Tibial nerve (tissue), 4 donors: ENCODE data around the gene PRSS12. TPM values are rescaled to one million over a fixed set of nuclear protein-coding genes. Genes with fewer than 3 reads are reported as not detected.
"Not testable (repeated sequence)": the region's sequence is repeated elsewhere in the genome, so short reads cannot be mapped to it uniquely, and the experiment has no call there.

Experiments
- DNase-seq, 2 donors: peaks; one replicate each; pipeline ENCODE4 v3.0.0-alpha.2; 2019; ENCODE audit warnings: low spot score in 2 of 2
- H3K27ac ChIP-seq, 4 donors: fragments of 200-600 bp; sonication (generic) in 3 of 4; one replicate each; pipeline ENCODE4 v1.5.1; 2017 to 2019; ENCODE audit warnings: mild to moderate bottlenecking in 1 of 4
- H3K27me3 ChIP-seq, 2 donors: fragments of 200-600 bp; sonication (generic) in 1 of 2; one replicate each; pipeline versions ENCODE4 v1.5.1 to v1.6.0; 2017 to 2019
- H3K36me3 ChIP-seq, 3 donors: fragments of 200-600 bp; sonication (generic); one replicate each; pipeline ENCODE4 v1.5.1; 2018 to 2019
- H3K4me1 ChIP-seq, 4 donors: fragments of 200-600 bp; sonication (generic) in 3 of 4; one replicate each; pipeline ENCODE4 v1.5.1; 2017 to 2019
- H3K4me3 ChIP-seq, 4 donors: fragments of 200-600 bp; sonication (generic) in 3 of 4; one replicate each; pipeline ENCODE4 v1.5.1; 2017 to 2019; ENCODE audit warnings: mild to moderate bottlenecking in 1 of 4, moderate library complexity in 1 of 4
- H3K9me3 ChIP-seq, 4 donors: fragments of 200-600 bp; sonication (generic) in 3 of 4; one replicate each; pipeline ENCODE4 v1.5.1; 2017 to 2019
- EP300 ChIP-seq, 2 donors: sonication (generic); formaldehyde crosslinking; IDR thresholded peaks; one replicate each; pipeline ENCODE4 v1.6.1; 2017; ENCODE audit warnings: antibody characterized with exemption in 2 of 2, mild to moderate bottlenecking in 1 of 2
- POLR2A ChIP-seq, 2 donors: fragments of 450-650 bp; IDR thresholded peaks; one replicate each; pipeline ENCODE4 v1.6.1; 2017; ENCODE audit warnings: antibody characterized with exemption in 2 of 2, mild to moderate bottlenecking in 2 of 2, moderate library complexity in 2 of 2
- WGBS, 2 donors: methylation state at CpG; one replicate each; pipeline ENCODE4 v1.1.5; 2018; 5-methylcytosine and 5-hydroxymethylcytosine counted together
- total RNA-seq, 4 donors: library from RNA; depleted of rRNA; stranded (reverse); fragments of >200 nt; gene quantifications; one replicate each; pipeline ENCODE4 v1.1.0, GENCODE V29; 2016
- TF ChIP-seq, protein P1 (sequence below), 5 experiments: fragments of 200-600 bp in 3 of 5; fragments of 450-650 bp in 2 of 5; sonication (generic) in 3 of 5; IDR thresholded peaks; one replicate each; pipeline ENCODE4 v1.5.1; 2016 to 2019; ENCODE audit warnings: antibody characterized with exemption in 5 of 5, mild to moderate bottlenecking in 3 of 5, moderate library complexity in 2 of 5

PRSS12 gene
- total RNA-seq, 4 donors from 2014 or later: under 0.01 to 0.90 (median 0.21) TPM; not detected in 1

DNA sequence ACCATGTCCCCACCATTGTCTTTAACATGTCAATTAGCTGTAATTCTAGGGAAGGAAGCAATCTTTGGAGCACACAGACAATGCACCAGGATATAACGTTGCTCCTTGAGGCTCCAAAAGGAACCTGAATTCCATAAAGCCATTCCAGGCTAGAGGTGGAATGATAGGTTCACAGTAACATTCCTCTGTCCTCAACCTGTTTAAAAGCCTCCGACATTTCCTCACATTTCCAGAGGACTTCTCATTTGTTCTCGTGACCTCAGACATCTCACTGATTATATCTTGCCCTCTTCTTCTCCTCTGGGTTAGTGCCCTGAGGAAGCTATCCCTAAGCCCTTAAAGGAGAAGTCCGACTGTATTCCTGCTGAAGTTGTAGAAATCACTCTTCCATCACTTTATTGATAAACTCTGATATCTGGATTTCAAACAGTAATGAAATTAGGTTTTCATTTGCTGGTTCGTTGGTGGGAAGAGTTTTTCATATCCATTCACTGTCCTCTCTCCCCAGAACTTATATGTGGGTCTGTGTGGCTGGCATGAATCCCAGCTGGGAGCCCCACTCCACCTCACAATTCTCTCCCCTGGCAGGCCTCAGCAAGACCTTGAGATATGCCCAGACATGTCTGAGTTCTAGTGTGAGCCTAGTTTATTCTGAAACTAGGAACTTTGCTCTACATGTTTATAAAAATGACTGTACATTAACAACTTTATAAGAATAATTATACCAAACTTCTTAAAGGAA, 44.2 kb upstream of the PRSS12 start:
- no peaks in the 10 kb centered on the region for H3K9me3 ChIP-seq
- no peaks in the 10 kb centered on the region for H3K4me1 ChIP-seq
- no peaks in the 10 kb centered on the region for H3K36me3 ChIP-seq
- H3K27me3 ChIP-seq: no peaks in the 10 kb centered on the region
- H3K27ac ChIP-seq: no peak overlapping the region
- no peak overlapping the region for H3K4me3 ChIP-seq
- no peak for DNase-seq
- WGBS, 2 donors: 68 to 76% methylated on average over 5 of the region's 5 CpGs
- TF ChIP-seq, protein P1, sequence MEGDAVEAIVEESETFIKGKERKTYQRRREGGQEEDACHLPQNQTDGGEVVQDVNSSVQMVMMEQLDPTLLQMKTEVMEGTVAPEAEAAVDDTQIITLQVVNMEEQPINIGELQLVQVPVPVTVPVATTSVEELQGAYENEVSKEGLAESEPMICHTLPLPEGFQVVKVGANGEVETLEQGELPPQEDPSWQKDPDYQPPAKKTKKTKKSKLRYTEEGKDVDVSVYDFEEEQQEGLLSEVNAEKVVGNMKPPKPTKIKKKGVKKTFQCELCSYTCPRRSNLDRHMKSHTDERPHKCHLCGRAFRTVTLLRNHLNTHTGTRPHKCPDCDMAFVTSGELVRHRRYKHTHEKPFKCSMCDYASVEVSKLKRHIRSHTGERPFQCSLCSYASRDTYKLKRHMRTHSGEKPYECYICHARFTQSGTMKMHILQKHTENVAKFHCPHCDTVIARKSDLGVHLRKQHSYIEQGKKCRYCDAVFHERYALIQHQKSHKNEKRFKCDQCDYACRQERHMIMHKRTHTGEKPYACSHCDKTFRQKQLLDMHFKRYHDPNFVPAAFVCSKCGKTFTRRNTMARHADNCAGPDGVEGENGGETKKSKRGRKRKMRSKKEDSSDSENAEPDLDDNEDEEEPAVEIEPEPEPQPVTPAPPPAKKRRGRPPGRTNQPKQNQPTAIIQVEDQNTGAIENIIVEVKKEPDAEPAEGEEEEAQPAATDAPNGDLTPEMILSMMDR (IDR thresholded peaks at IDR 0.05): no peak

DNA sequence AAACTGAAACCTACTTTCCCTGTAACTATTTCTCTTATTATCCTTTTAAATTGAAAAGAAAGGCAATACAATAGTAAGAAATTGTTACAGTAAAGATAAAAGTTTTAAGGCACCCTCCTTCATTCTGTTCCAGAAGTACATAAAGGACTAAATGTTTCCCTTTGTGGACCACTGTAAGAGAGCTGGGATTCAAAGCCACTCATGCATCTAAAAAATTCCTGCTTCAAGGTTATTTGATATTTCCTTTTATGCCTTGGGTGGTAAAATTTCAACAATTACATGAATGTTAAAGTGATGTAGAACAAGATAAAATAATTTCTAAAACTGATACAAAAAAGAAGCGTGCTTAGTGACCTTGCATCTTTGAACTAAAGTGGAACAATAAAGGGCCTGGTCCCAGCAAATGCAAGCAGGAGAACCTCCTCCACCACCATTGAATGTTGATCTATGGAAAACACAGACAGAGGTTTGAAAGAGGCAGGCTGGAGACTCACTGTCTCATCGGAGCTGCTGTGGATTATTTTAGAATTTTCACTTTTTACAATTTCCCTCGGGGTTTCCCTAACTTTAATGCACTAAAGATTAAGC, 42.3 kb upstream of the PRSS12 start:
- 30 to 48% methylated on average over 3 of the region's 3 CpGs for WGBS, 2 donors
- no peak overlapping the region for H3K27ac ChIP-seq
- no peaks in the 10 kb centered on the region for H3K27me3 ChIP-seq
- H3K36me3 ChIP-seq: no peaks in the 10 kb centered on the region
- no peaks in the 10 kb centered on the region for H3K4me1 ChIP-seq
- no peaks in the 10 kb centered on the region for H3K9me3 ChIP-seq
- TF ChIP-seq POLR2A (IDR thresholded peaks at IDR 0.05) (no peak), EP300 (IDR thresholded peaks at IDR 0.05) (no peak)
- TF ChIP-seq, protein P1 (IDR thresholded peaks at IDR 0.05): no peak
- H3K4me3 ChIP-seq: no peak overlapping the region
- DNase-seq: no peak

DNA sequence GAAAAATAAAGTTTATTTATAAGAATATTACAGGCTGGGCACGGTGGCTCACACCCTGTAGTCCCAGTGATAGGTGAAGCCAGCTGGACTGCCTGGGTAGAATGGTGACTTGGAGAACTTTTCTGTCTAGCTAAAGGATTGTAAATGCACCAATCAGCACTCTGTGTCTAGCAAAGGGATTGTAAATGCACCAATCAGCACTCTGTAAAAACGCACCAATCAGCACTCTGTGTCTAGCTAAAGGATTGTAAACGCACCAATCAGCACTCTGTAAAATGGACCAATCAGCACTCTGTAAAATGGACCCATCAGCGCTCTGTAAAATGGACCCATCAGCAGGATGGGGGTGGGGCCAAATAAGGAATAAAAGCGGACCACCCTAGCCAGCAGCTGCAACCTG, 39.7 kb upstream of the PRSS12 start:
- H3K27ac ChIP-seq, H3K4me3 ChIP-seq, DNase-seq, H3K27me3 ChIP-seq, H3K36me3 ChIP-seq, H3K9me3 ChIP-seq, H3K4me1 ChIP-seq: not testable (repeated sequence)
- WGBS, 2 donors: 93 to 100% methylated on average over 5 of the region's 5 CpGs

DNA sequence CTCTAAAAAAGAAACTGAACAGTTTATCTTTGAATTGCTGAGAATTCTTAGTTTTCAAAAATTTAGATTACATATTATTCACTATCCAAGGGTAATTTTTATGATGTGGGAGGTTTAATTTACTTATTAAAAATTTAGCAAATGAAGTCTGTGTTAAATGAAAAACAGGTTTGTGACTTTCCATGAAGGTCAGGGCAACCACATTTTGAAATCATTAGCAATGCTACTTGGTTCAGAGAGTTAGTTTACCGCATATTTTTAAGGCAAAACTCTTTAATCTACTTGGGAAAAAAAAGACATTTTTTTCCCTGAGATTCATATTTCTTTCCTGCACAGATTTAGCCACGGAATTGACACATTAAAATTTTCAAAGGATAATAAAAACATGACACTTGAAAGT, 37.3 kb upstream of the PRSS12 start:
- 49 to 51% methylated on average over 2 of the region's 2 CpGs for WGBS, 2 donors
- Histone ChIP-seq H3K27me3 (no peaks in the 10 kb centered on the region), H3K36me3 (no peaks in the 10 kb centered on the region)

DNA sequence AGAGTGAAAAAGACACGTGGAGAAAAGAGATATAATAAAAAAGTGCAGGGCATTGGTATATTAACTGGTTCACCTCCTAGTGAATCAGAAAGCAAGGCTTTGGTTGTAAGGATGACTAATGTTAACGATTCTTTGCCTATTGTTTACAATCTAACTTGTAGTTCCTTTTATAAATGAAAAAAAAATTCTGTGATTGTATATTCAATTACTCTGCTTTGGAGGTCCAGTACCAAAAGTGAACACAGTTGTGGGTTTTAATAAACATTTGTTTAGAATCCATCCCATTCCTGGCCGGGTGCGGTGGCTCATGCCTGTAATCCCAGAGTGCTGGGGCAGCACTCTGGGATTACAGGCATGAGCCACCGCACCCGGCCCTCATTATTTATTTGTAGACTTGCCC, 36.9 kb upstream of the PRSS12 start:
- 47 to 63% methylated on average over 6 of the region's 6 CpGs for WGBS, 2 donors
- TF ChIP-seq, protein P1 (IDR thresholded peaks at IDR 0.05): no peak
- TF ChIP-seq POLR2A (IDR thresholded peaks at IDR 0.05): no peak
- no peak for TF ChIP-seq EP300 (IDR thresholded peaks at IDR 0.05)
- H3K27ac ChIP-seq: no peak overlapping the region

More for the DNA sequence above, 37.3 kb upstream of the PRSS12 start:
- H3K9me3 ChIP-seq: peaks cover 0 to 15% (median 4%) of the 10 kb centered on the region in 4 donors
- no peak overlapping the region for H3K4me3 ChIP-seq
- no peak for TF ChIP-seq EP300 (IDR thresholded peaks at IDR 0.05)
- TF ChIP-seq, protein P1 (IDR thresholded peaks at IDR 0.05): no peak
- TF ChIP-seq POLR2A (IDR thresholded peaks at IDR 0.05): no peak
- H3K27ac ChIP-seq: no peak overlapping the region
- H3K4me1 ChIP-seq: no peaks in the 10 kb centered on the region
- no peak for DNase-seq

More for the DNA sequence above, 36.9 kb upstream of the PRSS12 start:
- no peaks in the 10 kb centered on the region for H3K27me3 ChIP-seq
- no peak for DNase-seq
- H3K4me1 ChIP-seq: no peaks in the 10 kb centered on the region
- H3K4me3 ChIP-seq: no peak overlapping the region
- no peaks in the 10 kb centered on the region for H3K36me3 ChIP-seq
- H3K9me3 ChIP-seq: peaks cover 0 to 15% (median 4%) of the 10 kb centered on the region in 4 donors
